ENCODE data around the gene LRG1.
A peak's percentile ranks its signal among the peaks of the same experiment; 100 is the strongest.

Gene LRG1

DNA sequence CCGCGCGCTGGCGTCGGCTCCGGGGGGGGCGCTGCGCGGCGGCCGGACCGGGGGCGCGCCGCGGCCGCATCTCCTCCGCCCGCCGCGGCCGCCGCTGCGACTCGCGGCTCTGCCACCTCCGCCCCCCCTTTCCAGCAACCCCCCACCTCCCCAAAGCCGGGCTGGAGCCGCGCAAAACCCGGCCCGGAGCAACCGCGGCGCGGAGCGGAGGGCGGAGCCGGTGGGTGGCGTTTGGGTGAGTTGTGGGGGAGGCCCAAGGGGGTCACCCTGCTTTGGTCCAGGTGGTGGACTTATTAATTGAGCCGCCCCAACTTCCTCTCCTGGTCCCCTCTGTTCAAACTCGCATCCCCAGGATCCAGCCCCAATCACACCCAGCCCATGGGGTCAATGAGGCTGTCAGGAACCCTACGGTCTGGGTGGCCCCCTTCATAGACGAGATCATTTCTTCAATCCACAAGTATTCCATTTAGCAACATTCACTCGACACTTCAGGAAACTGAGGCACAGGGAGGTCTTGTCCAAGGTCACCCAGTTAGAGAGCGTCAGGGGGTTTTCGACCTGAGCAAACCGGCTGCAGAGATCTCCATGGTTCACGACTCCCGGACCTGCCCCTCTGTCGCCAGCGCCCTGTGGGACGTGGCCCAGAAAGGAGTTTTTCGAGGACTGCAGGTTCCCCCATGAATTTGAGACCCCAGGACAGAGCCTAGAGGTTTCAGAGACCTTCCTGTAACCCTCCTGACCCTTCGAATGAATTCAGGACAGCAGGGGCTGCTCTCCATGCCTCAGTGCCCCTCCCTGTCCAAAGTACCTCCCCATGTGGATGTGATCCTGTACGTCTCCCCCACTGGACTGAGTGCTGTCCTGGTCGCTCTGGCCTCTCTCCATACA lies 42.1 kb upstream of the LRG1 start (continued):
- TF ChIP-seq, protein P1, sequence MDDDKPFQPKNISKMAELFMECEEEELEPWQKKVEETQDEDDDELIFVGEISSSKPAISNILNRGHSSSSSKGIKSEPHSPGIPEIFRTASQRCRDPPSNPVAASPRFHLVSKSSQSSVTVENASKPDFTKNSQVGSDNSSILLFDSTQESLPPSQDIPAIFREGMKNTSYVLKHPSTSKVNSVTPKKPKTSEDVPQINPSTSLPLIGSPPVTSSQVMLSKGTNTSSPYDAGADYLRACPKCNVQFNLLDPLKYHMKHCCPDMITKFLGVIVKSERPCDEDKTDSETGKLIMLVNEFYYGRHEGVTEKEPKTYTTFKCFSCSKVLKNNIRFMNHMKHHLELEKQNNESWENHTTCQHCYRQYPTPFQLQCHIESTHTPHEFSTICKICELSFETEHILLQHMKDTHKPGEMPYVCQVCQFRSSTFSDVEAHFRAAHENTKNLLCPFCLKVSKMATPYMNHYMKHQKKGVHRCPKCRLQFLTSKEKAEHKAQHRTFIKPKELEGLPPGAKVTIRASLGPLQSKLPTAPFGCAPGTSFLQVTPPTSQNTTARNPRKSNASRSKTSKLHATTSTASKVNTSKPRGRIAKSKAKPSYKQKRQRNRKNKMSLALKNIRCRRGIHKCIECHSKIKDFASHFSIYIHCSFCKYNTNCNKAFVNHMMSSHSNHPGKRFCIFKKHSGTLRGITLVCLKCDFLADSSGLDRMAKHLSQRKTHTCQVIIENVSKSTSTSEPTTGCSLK (tag by site-specific recombination; IDR thresholded peaks at IDR 0.05): no peak
- TF ChIP-seq ZNF311 (tag by site-specific recombination; IDR thresholded peaks at IDR 0.05; ENCODE audit: borderline replicate concordance) (no peak), ZNF48 (tag by site-specific recombination; IDR thresholded peaks at IDR 0.05) (no peak), ZEB2 (tag by site-specific recombination; IDR thresholded peaks at IDR 0.05) (0 out of 2 replicates have a peak, but pooled peaks have one; percentile 18), ZNF747 (tag by site-specific recombination; IDR thresholded peaks at IDR 0.05) (no peak), ZNF549 (tag by site-specific recombination; IDR thresholded peaks at IDR 0.05) (no peak), KLF16 (tag by site-specific recombination; IDR thresholded peaks at IDR 0.05) (0 out of 2 replicates have a peak, but pooled peaks have one; percentile 41), ZNF530 (tag by site-specific recombination; IDR thresholded peaks at IDR 0.05; ENCODE audit: low read depth) (no peak), ZNF121 (tag by site-specific recombination; IDR thresholded peaks at IDR 0.05) (no peak), ZNF10 (tag by site-specific recombination; IDR thresholded peaks at IDR 0.05) (no peak), ZNF302 (tag by site-specific recombination; IDR thresholded peaks at IDR 0.05; ENCODE audit: low read depth) (no peak), RBAK (tag by site-specific recombination; IDR thresholded peaks at IDR 0.05) (no peak), ZNF146 (tag by site-specific recombination; IDR thresholded peaks at IDR 0.05) (no peak), ZNF558 (tag by site-specific recombination; IDR thresholded peaks at IDR 0.05) (no peak), SETDB1 (IDR thresholded peaks at IDR 0.05; ENCODE audit: insufficient read length, low read length) (no peak), ZNF132 (tag by site-specific recombination; IDR thresholded peaks at IDR 0.05; ENCODE audit: borderline replicate concordance) (no peak), ZNF184 (tag by site-specific recombination; IDR thresholded peaks at IDR 0.05) (no peak), ZNF433 (tag by site-specific recombination; IDR thresholded peaks at IDR 0.05; ENCODE audit: low read depth) (no peak)
- TF ChIP-seq, protein P2, sequence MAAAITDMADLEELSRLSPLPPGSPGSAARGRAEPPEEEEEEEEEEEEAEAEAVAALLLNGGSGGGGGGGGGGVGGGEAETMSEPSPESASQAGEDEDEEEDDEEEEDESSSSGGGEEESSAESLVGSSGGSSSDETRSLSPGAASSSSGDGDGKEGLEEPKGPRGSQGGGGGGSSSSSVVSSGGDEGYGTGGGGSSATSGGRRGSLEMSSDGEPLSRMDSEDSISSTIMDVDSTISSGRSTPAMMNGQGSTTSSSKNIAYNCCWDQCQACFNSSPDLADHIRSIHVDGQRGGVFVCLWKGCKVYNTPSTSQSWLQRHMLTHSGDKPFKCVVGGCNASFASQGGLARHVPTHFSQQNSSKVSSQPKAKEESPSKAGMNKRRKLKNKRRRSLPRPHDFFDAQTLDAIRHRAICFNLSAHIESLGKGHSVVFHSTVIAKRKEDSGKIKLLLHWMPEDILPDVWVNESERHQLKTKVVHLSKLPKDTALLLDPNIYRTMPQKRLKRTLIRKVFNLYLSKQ (tag by site-specific recombination; IDR thresholded peaks at IDR 0.05; ENCODE audit: borderline replicate concordance): no peak
- TF ChIP-seq, protein P3, sequence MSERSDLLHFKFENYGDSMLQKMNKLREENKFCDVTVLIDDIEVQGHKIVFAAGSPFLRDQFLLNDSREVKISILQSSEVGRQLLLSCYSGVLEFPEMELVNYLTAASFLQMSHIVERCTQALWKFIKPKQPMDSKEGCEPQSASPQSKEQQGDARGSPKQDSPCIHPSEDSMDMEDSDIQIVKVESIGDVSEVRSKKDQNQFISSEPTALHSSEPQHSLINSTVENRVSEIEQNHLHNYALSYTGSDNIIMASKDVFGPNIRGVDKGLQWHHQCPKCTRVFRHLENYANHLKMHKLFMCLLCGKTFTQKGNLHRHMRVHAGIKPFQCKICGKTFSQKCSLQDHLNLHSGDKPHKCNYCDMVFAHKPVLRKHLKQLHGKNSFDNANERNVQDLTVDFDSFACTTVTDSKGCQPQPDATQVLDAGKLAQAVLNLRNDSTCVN (tag by site-specific recombination; optimal IDR thresholded peaks at IDR 0.05): peak; percentile 37
- TF ChIP-seq, protein P4, sequence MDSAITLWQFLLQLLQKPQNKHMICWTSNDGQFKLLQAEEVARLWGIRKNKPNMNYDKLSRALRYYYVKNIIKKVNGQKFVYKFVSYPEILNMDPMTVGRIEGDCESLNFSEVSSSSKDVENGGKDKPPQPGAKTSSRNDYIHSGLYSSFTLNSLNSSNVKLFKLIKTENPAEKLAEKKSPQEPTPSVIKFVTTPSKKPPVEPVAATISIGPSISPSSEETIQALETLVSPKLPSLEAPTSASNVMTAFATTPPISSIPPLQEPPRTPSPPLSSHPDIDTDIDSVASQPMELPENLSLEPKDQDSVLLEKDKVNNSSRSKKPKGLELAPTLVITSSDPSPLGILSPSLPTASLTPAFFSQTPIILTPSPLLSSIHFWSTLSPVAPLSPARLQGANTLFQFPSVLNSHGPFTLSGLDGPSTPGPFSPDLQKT (IDR thresholded peaks at IDR 0.05; ENCODE audit: borderline replicate concordance, low read depth, low read length): no peak
- TF ChIP-seq, protein P5, sequence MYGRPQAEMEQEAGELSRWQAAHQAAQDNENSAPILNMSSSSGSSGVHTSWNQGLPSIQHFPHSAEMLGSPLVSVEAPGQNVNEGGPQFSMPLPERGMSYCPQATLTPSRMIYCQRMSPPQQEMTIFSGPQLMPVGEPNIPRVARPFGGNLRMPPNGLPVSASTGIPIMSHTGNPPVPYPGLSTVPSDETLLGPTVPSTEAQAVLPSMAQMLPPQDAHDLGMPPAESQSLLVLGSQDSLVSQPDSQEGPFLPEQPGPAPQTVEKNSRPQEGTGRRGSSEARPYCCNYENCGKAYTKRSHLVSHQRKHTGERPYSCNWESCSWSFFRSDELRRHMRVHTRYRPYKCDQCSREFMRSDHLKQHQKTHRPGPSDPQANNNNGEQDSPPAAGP (tag by site-specific recombination; IDR thresholded peaks at IDR 0.05): 0 out of 2 replicates have a peak, but pooled peaks have one; percentile 49
- TF ChIP-seq, protein P6, sequence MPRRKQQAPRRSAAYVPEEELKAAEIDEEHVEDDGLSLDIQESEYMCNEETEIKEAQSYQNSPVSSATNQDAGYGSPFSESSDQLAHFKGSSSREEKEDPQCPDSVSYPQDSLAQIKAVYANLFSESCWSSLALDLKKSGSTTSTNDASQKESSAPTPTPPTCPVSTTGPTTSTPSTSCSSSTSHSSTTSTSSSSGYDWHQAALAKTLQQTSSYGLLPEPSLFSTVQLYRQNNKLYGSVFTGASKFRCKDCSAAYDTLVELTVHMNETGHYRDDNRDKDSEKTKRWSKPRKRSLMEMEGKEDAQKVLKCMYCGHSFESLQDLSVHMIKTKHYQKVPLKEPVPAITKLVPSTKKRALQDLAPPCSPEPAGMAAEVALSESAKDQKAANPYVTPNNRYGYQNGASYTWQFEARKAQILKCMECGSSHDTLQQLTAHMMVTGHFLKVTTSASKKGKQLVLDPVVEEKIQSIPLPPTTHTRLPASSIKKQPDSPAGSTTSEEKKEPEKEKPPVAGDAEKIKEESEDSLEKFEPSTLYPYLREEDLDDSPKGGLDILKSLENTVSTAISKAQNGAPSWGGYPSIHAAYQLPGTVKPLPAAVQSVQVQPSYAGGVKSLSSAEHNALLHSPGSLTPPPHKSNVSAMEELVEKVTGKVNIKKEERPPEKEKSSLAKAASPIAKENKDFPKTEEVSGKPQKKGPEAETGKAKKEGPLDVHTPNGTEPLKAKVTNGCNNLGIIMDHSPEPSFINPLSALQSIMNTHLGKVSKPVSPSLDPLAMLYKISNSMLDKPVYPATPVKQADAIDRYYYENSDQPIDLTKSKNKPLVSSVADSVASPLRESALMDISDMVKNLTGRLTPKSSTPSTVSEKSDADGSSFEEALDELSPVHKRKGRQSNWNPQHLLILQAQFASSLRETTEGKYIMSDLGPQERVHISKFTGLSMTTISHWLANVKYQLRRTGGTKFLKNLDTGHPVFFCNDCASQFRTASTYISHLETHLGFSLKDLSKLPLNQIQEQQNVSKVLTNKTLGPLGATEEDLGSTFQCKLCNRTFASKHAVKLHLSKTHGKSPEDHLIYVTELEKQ (tag by site-specific recombination; IDR thresholded peaks at IDR 0.05; ENCODE audit: borderline replicate concordance): no peak
- TF ChIP-seq, protein P7, sequence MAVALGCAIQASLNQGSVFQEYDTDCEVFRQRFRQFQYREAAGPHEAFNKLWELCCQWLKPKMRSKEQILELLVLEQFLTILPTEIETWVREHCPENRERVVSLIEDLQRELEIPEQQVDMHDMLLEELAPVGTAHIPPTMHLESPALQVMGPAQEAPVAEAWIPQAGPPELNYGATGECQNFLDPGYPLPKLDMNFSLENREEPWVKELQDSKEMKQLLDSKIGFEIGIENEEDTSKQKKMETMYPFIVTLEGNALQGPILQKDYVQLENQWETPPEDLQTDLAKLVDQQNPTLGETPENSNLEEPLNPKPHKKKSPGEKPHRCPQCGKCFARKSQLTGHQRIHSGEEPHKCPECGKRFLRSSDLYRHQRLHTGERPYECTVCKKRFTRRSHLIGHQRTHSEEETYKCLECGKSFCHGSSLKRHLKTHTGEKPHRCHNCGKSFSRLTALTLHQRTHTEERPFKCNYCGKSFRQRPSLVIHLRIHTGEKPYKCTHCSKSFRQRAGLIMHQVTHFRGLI (tag by site-specific recombination; IDR thresholded peaks at IDR 0.05): no peak
